Activated T-cell treated with anti-CD3 and anti-CD28 coated beads for 48 hours (primary cell): ENCODE data around the gene SUZ12.
"Not testable (repeated sequence)": the region's sequence is repeated elsewhere in the genome, so short reads cannot be mapped to it uniquely, and the experiment has no call there.

Source experiments
- DNase-seq: peaks from one replicate; pipeline ENCODE4 v3.0.0-alpha.2; 2020; ENCODE audit warnings: low read depth

Gene SUZ12

DNA sequence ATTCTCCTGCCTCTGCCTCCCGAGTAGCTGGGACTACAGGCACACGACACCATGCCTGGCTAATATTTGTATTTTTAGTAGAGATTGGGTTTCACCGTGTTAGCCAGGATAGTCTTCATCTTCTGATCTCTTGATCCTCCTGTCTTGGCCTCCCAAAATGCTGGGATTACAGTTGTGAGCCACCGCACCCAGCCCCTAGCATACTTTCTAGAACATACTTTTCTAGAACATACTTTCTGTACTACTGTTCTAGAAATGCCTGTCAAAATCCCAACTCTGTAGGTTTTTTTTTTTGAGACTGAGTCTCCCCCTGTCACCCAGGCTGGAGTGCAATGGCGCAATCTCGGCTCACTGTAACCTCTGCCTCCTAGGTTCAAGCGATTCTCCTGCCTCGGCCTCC lies 27.3 kb downstream of the SUZ12 start:
- not testable (repeated sequence) for DNase-seq

DNA sequence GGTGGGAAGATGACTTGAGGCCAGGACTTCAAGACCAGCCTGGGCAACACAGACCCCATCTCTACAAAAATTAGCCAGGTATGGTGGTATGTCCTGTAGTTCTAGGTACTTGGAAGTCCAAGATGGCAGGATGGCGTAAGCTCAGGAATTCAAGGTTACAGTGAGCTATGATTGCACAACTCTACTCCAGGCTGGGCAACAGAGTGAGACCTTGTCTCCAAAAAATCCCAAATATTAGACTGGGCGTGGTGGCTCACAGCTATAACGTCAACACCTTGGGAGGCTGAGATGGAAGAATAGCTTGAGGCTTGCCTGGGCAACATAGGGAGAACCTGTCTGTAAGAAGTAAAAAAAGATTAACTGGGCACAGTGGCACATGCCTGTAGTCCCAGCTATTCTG lies 30.8 kb downstream of the SUZ12 start:
- no peak for DNase-seq

DNA sequence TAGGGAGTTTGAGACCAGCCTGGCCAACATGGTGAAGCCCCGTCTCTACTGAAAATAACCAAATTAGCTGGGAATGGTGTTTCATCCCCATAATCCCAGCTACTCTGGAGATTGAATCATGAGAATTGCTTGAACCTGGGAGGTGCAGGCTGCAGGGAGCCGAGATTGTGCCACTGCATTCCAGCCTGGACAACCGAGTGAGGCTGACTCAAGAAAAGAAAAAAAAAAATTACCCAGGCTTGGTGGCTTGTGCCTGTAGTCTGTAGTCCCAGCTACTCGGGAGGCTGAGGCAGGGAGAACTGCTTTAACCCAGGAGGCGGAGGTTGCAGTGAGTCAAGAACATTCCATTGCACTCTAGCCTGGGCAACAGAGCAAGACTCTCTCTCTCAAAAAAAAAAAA lies 33.6 kb downstream of the SUZ12 start:
- not testable (repeated sequence) for DNase-seq

DNA sequence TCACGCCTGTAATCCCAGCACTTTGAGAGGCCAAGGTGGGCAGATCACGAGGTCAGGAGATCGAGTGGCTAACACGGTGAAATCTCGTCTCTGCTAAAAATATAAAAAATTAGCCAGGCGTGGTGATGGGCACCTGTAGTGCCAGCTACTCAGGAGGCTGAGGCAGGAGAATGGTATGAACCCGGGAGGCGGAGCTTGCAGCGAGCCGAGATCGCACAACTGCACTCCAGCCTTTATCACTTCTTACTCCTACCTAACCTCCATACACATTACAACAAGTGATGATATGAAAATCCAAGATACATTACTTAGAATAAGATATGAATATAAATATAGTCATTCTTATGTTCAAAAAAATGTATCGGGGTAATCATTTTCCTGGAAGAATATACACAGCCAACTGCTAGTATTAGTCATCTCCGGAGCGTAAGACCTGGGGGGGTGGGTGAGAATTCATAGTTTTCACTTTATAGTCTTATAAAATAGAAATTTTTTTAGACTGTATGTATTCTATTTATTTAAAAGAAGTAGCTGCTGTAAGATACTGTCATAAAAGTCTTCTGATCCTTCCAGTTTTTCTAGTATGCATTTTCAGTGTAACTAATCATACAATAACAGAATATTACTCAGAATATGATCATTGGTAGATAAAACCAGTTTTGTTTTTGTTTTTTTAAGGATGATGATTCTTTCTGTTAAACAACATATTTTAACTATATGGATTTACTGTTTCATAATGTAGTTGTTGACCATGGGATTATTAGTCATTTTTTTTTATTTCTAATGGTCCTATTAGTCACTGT lies 37.7 kb downstream of the SUZ12 start:
- not testable (repeated sequence) for DNase-seq

DNA sequence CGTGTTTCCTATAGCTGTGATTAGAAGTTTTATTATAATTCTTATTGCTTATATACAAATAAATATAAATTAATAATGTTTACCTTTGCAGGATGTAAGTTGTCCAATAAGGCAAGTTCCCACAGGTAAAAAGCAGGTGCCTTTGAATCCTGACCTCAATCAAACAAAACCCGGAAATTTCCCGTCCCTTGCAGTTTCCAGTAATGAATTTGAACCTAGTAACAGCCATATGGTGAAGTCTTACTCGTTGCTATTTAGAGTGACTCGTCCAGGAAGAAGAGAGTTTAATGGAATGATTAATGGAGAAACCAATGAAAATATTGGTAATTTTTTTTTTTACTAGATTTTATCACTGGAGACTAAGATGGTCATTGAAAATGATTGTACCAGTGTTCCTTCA lies 38.6 kb downstream of the SUZ12 start:
- not testable (repeated sequence) for DNase-seq

DNA sequence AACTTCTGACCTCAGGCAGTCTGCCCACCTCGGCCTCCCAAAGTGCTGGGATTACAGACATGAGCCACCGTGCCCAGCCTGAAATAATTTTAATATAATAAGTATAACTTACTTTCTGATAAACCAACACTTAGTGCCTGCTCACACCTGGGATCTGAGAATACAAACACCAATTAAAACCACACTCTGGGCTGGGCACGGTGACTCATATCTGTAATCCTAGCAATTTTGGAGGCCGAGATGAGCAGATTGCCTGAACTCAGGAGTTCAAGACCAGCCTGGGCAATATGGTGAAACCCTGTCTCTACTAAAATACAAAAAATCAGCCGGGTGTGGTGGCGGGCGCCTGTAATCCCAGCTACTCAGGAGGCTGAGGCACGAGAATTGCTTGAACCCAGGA lies 55.0 kb downstream of the SUZ12 start:
- not testable (repeated sequence) for DNase-seq

DNA sequence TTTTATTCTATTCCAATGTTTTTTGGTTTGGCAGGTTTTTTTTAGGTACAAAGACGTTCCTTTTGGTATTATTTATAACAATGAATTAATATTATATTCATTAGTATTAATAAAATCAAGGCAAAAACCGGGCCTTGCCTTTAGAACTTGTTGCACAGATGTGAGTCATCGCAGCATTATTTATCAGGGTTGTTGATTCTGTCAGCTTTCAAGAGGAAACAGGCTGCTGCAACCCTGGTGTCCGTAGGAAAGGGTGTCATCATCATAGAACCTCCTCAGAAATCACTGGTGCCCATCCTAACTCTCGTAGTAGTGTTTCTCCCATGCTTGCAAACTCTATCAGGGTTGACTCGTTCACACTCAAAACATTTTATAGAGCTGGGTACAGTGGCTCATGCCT lies 60.2 kb downstream of the SUZ12 start:
- no peak for DNase-seq

DNA sequence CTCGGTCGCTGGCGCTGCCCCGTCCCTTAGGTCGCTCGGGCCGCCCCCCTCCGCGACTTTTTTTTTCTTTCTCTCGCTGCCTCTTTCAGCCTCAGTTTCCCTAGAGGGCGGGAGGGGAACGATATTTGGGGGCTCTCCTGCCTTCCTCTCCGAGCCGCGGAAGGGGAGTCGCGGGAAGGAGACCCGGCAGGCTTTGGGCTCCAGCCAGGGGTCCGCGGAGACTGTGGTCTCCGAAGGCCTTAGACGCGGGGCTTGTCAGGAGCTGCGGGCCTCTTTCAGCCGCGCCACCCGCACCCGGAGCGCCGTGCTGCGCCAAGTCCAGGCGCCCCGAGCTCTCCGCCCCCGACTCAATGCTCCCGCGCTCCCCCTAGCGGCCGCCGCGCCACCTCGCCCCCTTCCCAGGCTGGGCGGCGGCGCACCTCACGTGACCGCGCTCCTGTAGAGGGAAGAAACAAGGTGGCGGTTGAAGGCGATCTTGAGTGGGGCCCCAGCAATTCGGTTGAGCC lies 70.2 kb downstream of the SUZ12 start, which contains the start of gene LRRC37B:
Gene LRRC37B (plus strand): TSS at position 427 of the 506 bp plus-strand sequence. CDS start 14,010 bp downstream, outside the sequence.
- peak; percentile 91 for DNase-seq

DNA sequence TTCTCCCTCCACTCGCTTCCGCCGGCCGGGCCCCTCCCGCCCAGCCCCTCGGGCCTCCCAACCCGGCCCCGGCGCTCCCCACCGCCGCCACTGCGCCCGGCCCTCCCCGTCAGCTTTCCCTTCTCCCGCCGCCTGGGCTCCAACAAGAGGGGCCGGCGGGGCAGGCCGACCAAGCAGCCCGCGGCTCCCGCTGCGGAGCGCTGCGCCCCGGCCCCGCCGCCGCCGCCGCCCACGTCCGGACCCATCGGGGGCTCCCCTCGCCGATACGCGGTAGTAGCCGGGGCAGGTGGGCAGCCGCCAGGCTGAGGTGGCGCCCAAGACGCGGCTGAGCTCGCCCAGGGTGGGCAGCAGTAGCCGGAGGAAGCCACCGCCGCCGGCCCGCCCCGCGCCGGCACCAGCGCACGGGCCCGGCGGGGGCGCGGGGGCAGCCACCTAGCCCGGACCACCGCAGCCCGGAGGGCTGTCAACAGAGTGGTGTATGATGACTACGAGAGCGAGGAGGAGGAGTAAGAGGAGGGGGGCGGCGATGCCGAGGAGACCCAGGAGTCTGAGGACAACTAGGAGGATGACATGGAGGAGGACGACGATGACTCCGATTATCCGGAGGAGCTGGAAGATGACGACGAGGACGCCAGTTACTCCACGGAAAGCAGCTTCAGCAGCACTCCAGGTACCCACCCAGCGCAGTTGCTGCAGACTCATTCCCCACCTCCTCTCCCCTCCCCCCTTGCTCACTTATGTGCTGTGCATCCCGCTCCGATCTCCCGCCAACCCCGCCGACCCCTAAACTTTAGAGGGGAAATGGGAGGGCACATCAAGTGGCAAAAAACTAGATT lies 70.9 kb downstream of the SUZ12 start:
- peak; percentile 22 for DNase-seq

DNA sequence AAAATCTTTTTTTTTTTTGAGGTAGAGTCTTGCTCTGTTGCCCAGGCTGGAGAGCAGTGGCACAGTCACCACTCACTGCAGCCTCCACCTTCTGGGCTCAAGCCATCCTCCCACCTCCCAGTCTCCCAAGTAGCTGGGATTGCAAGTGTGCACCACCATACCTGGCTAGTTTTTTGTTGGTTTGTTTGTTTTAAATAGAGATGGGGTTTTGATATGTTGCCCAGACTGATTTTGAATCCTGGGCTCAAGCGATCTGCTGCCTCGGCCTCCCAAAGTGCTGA lies 72.4 kb downstream of the SUZ12 start:
- DNase-seq = no peak

DNA sequence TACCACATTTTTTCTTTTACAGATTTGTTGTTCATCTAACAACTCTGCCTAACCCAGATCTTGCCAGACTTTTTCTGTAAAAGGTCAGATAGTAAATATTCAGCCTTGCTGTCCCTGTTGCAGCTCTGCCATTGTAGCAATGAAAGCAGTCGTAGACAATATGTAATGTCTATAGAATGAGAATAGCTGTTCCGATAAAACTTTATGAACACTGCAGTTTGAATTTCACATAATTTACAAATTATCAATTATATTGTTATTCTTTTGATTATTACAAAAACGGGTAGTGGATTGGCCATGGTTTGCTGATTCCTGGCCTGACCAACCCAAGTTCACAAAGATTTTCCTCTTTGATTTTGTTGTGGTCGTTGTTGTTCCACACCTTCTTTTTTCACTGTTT lies 73.3 kb downstream of the SUZ12 start:
- DNase-seq = no peak

DNA sequence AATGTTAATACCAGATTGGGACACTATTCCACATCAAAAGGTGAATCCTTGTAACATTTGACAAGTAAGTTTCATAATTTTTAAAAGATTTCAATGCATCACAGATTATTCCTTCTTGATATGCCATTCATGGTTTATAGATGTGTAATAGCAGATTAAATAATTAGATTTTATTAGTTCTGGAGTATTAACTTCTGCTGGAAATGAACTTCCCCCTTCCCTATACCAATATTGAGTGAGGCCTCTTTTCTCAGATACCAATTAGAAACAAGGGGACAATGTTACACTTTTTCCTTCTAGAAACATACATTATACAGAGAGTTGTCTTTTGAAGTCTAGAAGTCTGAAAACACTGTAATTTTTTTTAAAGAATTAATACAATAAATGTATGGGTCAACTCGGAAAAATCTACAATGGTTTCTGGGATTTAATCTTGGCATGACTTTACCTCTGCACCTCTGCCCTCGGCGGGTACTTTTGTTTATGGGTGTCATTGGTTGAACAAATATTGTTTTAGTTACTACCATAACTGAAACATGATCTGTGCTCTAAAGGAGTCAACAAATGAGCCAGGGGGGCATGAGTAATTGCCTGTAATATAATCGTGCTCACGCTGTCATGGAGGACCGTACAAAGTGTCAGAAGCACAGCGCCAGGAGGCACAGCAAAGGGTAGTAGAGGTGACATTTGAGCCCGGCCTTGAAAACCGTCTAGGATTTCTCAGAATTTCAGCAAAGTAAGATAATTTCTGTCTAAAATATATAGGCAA lies 78.6 kb downstream of the SUZ12 start:
- no peak for DNase-seq

DNA sequence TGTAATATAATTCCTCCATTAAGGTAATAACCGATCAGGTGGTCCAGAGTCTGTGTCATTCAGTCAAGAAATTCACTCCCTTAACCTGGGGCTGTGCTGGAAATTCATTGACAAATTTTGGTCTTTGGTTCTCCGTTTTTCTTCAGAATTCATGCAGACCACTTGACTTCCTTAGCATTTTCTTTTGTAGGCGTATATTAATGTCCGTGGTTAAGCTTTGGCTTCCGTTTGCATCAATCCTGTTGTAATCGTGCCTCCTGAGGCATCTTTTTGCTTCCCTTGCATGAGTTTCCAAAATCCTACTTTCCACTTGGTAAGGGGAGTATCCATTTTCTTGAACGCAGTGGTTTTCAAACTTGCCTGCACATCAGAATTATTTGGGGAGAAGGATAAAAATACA lies 79.4 kb downstream of the SUZ12 start:
- DNase-seq = no peak

DNA sequence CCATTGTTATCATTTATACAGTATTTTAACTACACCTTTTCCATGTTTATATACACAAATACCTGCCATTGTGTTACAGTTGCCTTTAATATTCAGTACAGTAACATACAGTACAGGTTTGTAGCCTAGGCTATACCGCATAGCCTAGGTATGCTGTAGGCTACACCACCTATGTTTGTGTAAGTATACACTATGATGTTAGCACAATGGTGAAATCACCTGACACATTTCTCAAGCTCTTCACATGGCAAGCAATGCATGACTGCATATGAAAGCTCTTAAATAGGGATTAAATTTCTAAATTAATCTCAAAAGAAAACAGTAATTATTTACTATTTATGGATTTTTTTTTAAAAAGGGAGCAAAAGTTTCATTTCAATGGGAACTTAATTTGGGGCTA lies 82.4 kb downstream of the SUZ12 start:
- DNase-seq = no peak

DNA sequence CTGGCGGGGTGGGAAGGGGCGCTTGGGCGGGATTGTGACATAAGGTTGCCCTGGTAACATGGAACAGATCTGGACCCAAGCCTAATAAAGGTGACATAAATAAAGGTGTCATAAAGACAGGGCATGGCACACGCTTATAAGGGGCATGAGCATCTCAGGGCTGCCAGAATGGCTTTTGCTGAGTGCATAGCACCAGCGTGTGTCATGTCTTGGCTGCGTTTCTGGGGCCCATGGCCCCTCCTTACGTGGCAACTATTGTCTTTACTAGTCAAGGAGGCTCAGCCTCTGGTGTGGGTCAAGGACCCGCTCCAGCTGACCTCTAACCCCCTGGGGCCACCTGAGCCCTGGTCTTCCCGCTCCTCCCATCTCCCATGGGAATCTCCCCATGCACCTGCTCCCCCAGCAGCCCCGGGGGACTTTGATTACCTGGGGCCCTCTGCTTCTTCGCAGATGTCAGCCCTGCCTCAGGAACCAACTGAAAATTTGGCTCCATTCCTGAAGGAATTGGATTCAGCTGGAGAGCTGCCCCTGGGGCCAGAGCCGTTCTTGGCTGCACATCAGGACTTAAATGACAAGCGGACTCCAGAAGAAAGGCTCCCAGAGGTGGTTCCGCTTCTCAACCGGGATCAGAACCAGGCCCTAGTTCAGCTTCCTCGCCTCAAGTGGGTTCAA lies 84.3 kb downstream of the SUZ12 start:
- no peak for DNase-seq

DNA sequence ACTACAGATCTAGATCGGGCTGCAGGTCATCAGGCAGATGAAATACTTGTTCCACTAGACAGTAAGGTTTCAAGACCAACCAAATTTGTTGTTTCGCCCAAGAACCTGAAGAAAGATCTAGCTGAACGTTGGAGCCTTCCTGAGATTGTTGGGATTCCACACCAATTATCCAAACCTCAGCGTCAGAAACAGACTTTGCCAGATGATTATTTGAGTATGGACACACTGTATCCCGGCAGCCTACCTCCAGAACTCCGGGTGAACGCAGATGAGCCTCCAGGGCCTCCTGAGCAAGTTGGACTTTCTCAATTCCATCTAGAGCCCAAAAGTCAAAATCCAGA lies 84.8 kb downstream of the SUZ12 start:
- DNase-seq = no peak

DNA sequence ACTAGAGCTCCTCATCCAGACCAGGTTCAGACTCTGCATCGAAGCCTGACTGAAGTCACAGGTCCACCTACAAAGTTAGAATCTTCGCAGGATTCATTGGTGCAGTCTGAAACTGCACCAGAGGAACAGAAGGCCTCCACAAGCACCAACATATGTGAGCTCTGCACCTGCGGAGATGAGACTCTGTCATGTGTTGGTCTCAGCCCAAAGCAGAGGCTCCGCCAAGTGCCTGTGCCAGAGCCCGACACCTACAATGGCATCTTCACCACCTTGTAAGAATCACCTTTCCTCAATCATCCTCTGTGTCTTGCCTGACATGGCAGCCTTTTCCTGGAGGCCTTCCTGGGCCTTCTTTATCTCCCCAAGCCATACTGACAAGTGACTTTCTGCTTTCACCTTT lies 85.7 kb downstream of the SUZ12 start:
- not testable (repeated sequence) for DNase-seq

DNA sequence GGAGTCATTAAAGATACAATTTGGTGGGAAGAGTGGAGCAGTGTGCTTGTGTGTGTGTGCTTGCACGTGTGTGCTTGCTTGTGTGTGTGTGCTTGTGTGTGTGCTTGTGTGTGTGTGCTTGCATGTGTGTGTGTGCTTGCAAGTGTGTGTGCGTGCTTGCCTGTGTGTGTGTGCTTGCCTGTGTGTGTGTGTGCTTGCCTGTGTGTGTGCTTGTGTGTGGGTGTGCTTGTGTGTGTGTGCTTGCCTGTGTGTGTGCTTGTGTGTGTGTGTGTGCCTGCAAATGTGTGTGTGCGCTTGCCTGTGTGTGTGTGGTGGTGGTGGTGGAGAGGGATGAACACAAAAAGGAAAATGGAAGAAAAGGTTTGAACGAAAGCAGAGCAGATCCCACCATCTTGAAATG lies 90.5 kb downstream of the SUZ12 start:
- DNase-seq = not testable (repeated sequence)

DNA sequence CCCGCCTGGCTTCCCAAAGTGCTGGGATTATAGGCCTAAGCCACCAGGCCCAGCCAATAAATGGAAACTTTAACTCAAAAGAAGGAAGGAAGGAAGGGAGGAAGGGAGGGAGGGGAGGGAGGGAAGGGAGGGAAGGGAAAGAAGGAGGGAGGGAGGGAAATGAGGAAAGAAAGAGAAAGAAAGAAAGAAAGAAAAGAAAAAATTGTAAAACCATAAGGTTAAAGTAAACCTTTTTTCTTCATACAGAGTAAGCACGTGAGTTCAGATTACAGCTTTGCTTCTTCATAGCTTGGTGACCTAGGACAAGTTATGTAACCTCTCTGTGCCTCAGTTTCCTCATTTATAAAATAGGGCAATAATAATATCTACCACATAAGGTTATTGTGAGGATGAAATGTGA lies 96.4 kb downstream of the SUZ12 start:
- no peak for DNase-seq

DNA sequence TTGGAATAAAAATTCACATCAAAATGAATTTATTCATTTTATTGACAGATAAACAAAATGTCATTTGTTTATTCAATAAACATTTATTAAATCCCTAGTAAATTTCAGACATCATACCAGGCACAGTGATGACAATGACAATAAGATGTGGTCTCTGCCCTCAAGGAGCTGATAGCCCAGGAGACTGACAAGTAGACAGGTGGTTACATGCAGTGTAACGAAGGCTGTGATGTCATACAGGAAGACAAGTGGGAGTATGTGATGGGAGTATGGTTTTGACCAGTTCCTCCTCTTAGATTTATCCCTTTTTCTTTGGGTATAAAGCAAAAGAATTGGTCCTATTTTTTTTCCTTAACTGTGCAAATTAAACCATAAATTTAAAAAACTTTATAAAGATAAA lies 97.0 kb downstream of the SUZ12 start:
- DNase-seq = not testable (repeated sequence)

DNA sequence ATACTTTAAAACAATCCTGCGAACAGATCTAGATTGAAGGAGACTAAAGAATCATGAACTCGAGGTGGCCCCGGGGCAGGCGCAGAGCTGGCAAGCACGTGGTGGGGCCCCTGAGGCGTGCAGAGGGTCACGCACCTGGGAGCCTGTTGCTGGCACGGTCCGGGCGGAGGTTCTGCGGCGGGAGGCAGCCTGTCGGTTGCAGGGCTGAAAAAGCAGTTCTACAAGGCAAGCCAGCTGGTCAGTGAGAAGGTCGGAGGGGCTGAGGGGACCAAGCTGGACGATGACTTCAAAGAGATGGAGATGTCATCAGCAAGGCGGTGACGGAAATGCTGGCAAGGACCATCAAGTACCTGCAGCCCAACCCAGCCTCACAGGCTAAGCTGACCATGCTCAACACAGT lies 103.4 kb downstream of the SUZ12 start:
- not testable (repeated sequence) for DNase-seq

DNA sequence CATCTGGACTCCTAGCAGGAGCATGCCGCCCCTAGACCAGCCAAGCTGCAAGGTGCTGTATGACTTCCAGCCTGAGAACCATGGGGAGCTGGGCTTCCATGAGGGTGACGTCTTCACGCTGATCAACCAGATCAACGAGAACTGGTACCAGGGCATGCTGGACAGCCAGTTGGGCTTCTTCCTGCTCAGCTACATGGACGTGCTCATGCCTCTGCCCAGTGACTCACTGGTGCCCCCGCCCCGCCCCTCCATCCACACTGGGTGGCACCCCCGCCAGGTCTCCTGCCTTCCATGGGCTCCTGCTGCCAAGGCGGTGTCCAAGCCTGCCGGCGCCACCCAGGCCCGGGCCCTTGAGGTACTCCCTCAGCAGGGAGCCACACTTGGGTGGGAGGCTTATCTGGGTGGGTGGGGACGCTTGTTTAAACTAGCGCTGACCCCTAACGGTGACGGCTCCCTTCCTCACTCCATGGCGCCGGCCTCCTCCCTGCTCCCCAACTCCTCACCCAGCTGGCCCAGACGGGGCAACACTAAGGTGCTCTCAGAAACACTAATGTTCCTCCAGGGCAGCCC lies 104.6 kb downstream of the SUZ12 start:
- not testable (repeated sequence) for DNase-seq
